Skin epidermis (tissue), 12 donors: ENCODE results near the gene MAFB.

Experiments used
- H3K27ac ChIP-seq, 21 experiments: fragments of 200-600 bp; sonication (generic) in 11 of 21; one replicate each; pipeline ENCODE4 v1.5.0; 2020; ENCODE audit warnings: mild to moderate bottlenecking in 3 of 21, inconsistent platforms in 2 of 21, moderate library complexity in 2 of 21
- H3K4me3 ChIP-seq, 7 experiments: fragments of 200-600 bp; sonication (generic) in 2 of 7; one replicate each; pipeline ENCODE4 v1.5.0; 2020; ENCODE audit warnings: inconsistent platforms in 2 of 7, mild to moderate bottlenecking in 2 of 7, moderate library complexity in 1 of 7

Gene MAFB

GRCh38 chr20:40683894-40684268 is 5.2 kb downstream of the MAFB start:
- H3K4me3 ChIP-seq = peak overlapping the region in 5 of 7 experiments; percentile 12 to 80 (median 51)
- peak overlapping the region in 16 of 21 experiments; percentile 3 to 95 (median 72) for H3K27ac ChIP-seq

- H3K4me3 ChIP-seq = peak overlapping the region; percentile 12 to 80 (median 23)
- H3K27ac ChIP-seq = peak overlapping the region in 19 of 21 experiments; percentile 53 to 95 (median 71)
Measured at GRCh38 chr20:40683221-40683893, 5.7 kb downstream of the MAFB start.

- Histone ChIP-seq H3K4me3 (peak overlapping the region; percentile 12 to 80 (median 23)), H3K27ac (peak overlapping the region in 20 of 21 experiments; percentile 15 to 95 (median 71))
Measured at GRCh38 chr20:40682104-40682981, 6.7 kb downstream of the MAFB start.

GRCh38 chr20:40681684-40682083 is 7.4 kb downstream of the MAFB start:
- H3K4me3 ChIP-seq = no peak overlapping the region
- H3K27ac ChIP-seq = peak overlapping the region in 2 of 21 experiments; percentile 70 to 77

GRCh38 chr20:40681165-40681564 is 7.9 kb downstream of the MAFB start:
- Histone ChIP-seq H3K4me3 (no peak overlapping the region), H3K27ac (no peak overlapping the region)

- no peak overlapping the region for H3K4me3 ChIP-seq
- no peak overlapping the region for H3K27ac ChIP-seq
Measured at GRCh38 chr20:40680161-40680959, 8.7 kb downstream of the MAFB start.

GRCh38 chr20:40679184-40679583 is 9.9 kb downstream of the MAFB start:
- no peak overlapping the region for H3K27ac ChIP-seq
- no peak overlapping the region for H3K4me3 ChIP-seq

GRCh38 chr20:40678286-40678875 is 10.7 kb downstream of the MAFB start:
- no peak overlapping the region for H3K27ac ChIP-seq

GRCh38 chr20:40677343-40677924 is 11.6 kb downstream of the MAFB start:
- H3K4me3 ChIP-seq = no peak overlapping the region
- no peak overlapping the region for H3K27ac ChIP-seq

More at GRCh38 chr20:40678286-40678875, 10.7 kb downstream of the MAFB start:
- no peak overlapping the region for H3K4me3 ChIP-seq

- Histone ChIP-seq H3K27ac (peak overlapping the region in 5 of 21 experiments; percentile 25 to 55 (median 38)), H3K4me3 (no peak overlapping the region)
Measured at GRCh38 chr20:40676491-40677269, 12.4 kb downstream of the MAFB start.

GRCh38 chr20:40675599-40676221 is 13.3 kb downstream of the MAFB start:
- H3K27ac ChIP-seq = peak overlapping the region in 1 of 21 experiments; percentile 55
- H3K4me3 ChIP-seq = no peak overlapping the region

GRCh38 chr20:40673442-40673841 is 15.6 kb downstream of the MAFB start:
- H3K27ac ChIP-seq = peak overlapping the region in 3 of 21 experiments; percentile 12 to 47 (median 18)
- H3K4me3 ChIP-seq = no peak overlapping the region

GRCh38 chr20:40672095-40672494 is 16.9 kb downstream of the MAFB start:
- Histone ChIP-seq H3K27ac (no peak overlapping the region), H3K4me3 (no peak overlapping the region)

GRCh38 chr20:40670253-40670652 is 18.8 kb downstream of the MAFB start:
- no peak overlapping the region for H3K4me3 ChIP-seq

GRCh38 chr20:40669692-40670091 is 19.3 kb downstream of the MAFB start:
- no peak overlapping the region for H3K4me3 ChIP-seq

More at GRCh38 chr20:40670253-40670652, 18.8 kb downstream of the MAFB start:
- H3K27ac ChIP-seq = no peak overlapping the region

GRCh38 chr20:40668449-40669228 is 20.4 kb downstream of the MAFB start:
- no peak overlapping the region for H3K4me3 ChIP-seq
- no peak overlapping the region for H3K27ac ChIP-seq

More at GRCh38 chr20:40669692-40670091, 19.3 kb downstream of the MAFB start:
- no peak overlapping the region for H3K27ac ChIP-seq

GRCh38 chr20:40667503-40667902 is 21.5 kb downstream of the MAFB start:
- Histone ChIP-seq H3K4me3 (no peak overlapping the region), H3K27ac (no peak overlapping the region)
